Activated T-helper 1 cell treated with anti-CD3 and anti-CD28 coated beads, Interleukin-2, amount 50 U/mL, for 16 hours (primary cell): ENCODE measurements around the gene IFNG.
"Not testable (repeated sequence)": the region's sequence is repeated elsewhere in the genome, so short reads cannot be mapped to it uniquely, and the experiment has no call there.

Experiments used
- DNase-seq, 2 donors: peaks; one replicate each; pipeline ENCODE4 v3.0.0-alpha.2; 2020; ENCODE audit warnings: low read depth in 1 of 2, low spot score in 1 of 2

IFNG gene

DNA sequence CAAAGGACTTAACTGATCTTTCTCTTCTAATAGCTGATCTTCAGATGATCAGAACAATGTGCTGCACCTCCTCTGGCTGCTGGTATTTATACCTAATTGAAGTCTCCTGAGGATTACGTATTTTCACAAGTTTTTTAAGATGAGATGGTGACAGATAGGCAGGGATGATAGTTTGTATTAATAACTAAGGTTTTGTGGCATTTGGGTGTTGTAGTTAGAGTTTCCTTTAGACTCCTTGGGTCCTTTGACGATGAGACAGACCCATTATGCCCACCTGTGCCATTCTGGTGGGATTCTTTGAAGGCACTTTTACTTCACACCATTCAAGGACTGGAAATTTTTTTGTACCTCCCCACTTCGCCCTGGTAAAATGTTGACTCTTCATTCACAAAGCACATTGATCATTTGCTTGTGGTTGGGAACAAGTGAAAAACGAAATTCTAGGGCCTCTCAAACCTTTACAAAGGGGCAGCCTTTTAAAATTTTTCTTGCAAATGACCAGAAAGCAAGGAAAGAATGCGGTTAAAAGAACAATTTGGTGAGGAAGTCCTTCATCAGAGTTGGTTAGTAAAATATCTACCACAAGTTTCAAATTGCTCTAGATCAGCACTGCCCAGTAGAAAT is at the start of gene IFNG:
Gene IFNG, minus strand, starts transcription at position 60 of the 624 bp plus-strand sequence. CDS start 125 bp downstream, outside the sequence.
- DNase-seq = no peak

DNA sequence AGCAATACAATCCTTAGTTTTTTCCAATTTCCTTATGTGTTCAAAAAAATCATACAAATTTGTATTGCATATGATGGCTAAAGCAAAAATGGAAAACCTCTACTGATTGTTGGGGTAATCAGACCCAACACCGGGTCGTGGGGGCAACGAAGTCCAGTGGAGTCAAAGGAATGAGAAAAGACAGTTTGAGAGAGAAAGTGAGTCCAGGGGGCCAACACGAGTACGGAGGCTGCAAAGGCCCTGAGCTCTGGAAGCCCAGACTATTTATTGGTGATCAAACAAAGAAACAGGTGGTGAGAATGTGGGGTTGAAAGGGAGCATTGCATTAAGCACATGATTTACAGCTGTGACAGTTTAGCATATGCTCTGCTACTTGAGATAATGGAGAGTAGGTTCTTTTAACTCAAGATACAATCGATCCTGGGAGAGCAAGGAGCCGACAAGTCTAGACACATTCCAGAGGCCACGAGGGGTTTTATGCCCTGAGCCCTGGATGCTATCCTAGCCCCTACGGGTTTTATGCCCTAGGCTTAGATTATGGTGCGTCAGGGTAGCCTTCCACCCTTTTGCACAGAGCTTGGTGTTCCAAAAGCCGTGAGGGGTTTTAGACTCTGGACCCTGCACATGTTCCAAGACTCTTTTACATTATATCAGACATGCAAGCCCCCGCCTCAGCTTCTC is 49.6 kb upstream of the IFNG start:
- not testable (repeated sequence) for DNase-seq

DNA sequence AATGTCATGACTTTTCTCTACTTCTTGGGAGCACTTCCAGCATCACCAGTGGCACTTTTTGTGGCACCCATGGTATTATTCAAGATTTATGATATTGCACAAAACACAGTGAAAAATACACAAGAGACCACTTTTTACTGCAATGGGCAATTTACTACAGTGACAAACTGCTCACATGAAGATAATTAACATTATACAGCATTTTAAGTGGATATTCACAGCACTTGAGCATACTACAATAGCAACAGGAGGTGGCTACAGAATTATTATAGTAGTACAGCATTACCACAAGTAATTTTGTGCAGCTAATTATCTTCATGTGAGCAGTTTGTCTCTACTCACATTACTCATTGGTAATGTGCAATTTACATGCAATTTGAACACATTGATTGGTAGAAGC is 47.7 kb upstream of the IFNG start:
- no peak for DNase-seq

DNA sequence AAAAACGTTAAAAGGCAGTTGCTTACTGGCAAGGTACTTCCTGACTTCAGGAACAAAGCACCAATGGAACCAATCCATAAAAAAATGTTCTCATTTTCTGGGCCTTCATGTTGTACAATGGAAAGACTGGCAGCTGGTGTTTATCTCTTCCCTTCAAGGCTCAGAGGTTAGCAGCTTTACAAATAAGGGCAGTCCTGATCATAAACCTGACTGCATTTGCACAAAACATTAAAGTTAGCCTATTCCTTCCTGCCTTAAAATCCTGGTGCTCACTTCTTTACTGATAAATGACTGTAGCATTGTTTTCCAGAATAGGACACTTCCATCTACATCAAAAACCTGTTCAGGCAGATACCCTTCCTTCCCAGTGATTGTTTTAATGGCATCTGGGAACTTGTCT is 46.9 kb upstream of the IFNG start:
- no peak for DNase-seq

DNA sequence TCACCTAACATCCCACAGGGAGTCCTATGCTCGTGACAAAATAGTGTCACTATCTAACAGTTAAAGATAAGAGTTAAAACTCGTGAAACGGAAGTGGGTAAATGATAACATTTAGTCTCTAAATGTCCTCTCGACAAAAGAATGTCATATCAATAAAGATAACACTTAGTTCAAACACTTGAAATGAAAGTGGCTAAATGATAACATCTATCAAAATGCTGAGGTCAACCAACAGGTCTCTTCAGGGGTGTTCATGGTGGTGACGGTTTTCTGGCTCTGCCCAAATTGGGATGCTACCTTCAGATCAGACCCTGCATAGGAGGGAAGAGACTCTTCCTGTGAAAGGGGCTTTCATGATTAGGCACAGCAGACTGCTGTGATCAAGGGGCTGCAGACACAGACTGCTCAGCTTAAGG is 43.9 kb upstream of the IFNG start:
- no peak for DNase-seq

DNA sequence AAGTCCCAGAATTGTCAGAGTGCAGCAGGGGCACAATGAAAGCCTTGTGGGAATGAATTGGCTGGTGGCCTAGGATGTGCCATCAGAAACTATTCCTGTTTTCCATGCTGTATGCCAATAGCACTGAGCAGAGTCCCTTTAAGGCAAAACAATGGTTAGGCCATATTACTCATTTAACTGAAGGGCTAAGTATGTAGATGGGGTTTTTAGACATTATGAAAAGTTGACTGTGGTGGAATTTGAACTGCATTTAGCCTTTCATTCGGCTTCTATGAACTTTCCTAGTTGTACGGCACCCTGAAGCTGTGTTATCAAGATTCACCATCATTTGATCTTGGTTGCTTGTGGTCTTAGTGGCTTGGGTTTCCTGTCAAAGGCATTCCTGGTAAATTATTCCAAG is 41.3 kb upstream of the IFNG start:
- no peak for DNase-seq

DNA sequence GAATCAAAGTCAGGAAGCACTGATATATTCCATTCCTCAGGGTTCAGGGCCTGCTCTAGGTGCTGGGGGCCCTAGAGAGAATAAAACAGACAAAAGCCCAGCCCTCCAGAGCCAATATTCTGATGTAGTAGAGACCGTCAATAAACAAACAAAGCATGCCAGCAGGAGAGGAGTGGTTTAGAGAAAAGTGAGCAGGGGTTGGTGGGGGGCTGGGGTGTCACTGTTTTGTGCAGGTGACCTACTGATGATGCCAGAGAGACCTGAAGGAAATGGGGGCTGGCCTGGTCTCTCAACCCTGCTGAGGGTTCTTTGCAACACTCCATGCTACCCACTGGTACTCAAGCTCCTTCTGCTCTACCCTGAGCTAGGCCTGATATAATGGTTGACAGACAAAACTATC is 39.6 kb upstream of the IFNG start:
- no peak for DNase-seq

DNA sequence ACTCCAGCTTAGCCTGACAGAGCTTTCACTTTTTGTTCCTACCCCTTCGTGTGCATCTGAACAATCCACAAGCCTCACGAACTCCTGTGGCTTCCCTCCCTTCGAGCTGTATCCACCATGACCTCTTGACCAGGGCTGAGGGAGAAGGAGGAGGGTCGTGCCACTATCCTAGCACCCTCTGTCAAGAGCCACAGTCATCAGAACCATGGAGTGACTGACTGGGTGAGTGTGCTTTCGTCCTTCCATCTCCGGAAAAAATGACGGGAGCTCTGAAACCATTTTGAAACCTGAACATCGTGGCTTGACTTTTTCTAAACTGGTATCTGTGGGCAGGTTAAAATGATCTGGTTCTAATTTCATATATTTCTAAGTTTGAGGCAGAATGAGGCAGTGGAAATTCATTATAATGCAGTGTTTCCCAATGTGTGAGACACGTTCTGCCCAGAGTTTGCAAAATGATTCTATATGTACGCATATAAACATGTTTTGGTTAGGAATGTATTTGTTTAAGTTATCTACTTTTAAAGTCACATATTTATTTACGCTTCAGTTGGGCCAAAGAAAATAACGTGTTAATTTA is 39.1 kb upstream of the IFNG start:
- DNase-seq = no peak

DNA sequence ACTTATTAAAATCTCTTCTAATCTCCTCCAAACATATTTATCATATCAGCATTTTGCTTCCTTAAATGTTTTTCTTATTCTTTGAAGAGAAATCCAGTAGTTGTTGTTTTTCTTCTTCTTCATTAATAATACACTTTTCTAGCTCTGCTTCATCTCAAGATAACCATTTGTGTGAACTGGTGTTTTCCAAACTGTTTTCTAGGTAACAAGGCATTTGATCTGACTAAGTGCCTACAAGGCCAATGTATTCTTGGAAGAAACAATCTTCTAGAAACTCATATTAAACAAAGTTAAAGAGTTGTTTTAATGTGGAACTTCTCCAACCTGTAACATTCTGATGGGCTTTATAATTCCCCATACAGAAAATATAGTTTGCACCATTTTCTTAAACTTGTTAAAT is 30.8 kb upstream of the IFNG start:
- DNase-seq = no peak

DNA sequence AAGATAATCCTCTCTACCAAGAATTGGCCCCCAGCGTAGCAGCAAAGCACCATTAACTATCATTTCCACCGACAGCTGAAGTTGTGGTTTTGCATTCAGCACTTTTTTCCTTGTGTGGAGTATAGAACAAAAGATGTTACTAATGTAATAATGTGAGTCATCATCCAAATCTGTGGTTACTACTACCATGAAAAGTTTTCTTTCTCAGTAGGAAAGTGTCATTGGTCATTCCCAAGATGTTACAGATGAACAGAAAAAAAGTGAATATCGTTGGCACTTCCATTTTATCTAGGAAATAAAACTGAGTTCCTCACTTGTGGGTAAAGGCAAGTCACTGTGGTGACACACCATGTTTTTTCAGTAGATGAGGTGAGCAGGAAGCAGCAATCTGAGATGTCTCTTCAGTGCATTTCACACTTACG is 30.3 kb upstream of the IFNG start:
- DNase-seq = no peak

DNA sequence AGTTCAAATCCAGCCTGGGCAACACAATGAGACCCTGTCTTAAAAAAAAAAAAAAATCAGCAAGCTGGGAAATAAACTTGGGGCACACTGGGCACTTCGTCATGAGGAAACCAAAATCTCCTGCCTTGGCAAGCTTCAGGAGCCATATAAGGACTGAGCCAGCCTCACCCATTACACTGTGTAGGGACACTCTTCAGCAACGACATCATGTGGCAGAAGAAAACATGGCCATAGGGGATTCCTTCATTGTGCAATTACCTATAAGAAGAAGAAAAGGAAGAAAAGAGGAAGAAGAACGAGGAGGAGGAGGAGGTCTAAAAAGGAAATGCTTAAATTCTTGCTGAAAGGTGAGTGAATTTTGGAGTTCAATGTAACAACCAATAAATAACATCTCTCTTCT is 26.1 kb upstream of the IFNG start:
- no peak for DNase-seq

DNA sequence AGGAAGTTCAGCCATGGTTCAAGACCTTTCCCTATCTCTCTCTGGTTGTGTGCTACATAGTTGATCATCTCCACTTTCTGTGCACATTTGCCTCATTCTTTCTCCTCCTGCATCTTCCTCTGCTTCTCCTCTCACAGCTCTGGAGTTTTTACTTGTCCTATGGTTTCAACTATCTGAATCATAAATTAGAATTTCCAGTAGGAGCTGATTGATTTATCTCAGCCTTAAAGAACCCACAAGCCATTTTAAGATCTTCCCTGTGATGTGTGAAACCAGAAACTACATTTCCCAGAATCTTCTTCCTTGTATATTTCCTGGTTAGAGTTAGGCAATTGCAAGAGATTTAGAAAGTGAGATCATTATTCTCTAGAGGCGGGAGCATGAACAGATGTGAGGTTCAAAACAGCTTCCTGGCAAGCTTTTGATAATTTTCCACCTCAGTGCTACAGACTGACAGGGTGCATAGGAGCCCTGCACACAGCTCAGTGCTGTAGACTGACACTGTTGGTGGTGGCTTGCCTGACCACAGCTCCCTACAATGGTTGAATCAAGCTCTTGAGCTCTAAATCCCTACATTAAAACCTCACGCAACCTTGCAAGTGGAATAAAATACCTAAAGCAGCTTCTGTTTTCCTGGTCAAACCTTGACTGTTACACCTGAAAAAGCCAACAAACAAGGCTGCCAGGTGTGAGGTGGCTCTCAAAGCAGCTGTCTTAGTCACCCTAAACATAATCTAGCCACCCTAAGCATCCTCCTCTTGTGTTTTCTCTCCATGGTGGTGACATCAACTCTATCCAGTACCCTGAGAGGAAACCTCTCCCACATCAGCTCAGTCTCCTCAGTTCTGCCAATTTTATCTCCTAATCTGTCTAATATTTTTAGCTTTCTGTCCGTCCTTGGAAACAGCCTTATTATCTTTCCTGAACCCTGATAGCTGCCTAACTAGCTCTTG is 21.5 kb upstream of the IFNG start:
- DNase-seq = no peak

DNA sequence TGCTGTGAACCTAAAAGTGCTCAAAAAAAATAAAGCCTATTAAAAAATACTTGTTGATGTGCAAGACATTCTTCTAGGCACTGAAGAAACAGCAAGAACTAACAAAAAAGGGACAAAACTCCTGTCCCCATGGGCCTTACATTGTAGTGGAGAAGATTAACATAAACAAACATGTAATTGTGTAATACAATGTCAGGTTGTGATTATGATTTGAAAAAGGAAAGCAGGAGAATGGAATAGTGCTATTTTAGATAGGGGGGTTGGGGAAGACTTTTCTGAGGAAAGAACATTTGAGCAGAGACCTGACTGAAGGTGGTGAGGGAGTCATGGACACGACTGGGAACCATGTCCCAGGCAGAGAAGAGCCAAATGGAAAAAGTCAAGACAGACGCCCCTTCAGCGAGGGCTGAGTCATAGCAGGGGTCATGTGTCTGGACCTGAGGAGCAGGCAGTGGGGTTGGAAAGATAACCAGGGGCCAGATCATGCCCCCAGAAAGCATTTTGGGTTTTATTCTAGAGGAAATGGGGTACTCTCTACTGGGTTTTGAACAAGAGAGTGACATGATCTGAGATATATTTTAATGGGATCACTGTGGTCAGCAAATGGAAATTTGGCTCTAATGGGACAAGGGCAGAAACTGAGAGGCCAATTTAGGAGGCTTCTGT is 19.4 kb upstream of the IFNG start:
- DNase-seq = no peak

DNA sequence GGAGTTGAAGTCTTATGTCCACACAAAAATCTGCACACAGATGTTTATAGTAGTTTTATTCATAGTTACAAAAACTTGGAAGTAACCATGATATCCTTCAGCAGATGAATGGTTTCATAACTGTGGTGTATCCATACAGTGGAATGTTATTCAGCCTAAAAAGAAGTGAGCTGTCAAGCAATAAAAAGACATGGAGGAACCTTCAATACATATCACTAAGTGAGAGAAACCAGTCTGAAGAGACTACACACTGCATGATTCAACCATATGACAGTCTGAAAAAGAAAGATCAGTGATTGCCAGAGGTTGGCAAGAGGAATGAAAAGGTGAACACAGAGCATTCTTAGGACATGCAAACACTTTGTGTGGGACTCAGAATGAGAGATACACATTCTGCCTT is 18.6 kb upstream of the IFNG start:
- no peak for DNase-seq

DNA sequence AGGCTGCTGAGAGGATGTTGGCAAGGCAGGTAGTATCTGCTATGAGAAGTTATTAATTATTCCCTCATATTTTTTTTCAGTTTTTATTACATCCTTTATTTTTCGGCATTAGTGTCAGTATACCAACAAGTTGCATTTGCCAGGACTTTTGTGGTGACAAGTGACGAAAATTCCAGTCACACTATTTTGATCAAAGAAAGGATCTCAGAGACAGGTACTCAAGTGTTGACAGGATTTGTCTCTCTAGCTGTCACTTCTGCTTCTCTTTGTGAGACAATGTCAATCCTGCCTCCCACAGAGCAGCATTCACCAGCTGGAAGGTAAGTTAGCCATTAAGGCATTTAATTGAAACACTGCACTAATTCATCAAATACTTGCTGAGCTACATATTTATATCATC is 18.0 kb upstream of the IFNG start:
- DNase-seq = no peak

DNA sequence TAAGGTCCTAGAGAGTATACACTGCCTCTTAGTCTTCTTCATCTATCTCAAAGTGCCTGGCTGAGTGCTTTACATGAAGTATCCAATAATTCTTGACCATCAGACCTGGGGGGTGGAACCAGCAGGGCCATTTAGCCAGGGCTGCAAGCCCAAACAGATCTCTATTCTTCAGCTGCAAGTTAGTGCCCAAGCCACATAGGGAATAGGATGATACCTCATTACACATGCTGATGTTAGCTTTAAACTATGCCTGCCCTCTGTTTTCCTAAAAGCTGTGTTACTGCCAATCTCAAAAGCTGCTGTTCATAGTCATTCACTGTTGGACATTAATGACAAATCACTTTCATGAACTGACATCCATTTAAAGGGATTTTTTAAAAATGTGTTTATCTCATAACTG is 16.7 kb upstream of the IFNG start:
- no peak for DNase-seq

DNA sequence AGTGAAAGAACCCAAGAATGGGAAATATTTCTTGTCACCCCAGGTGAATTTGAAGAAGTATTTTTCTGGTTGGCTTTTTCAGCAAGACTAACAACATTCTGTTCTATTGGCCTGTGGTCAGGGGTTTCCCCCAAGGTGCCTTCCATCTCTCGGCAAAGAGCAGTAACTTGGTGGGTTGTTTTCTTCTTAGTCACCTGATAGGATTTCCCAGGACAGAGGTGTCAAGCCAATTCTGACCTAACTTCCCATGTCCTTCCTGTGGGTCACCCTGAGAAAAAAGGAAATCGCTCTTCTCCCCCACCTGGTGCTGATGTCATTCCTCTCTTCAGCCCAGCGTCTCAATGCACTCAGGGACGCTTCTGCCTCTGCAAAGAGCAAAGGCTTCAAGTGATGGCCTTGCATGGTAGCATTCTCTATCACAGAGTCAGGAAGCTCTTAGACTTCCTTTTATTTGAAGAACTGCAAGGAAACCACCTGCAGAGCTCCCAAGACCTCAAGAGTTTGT is 16.1 kb upstream of the IFNG start:
- DNase-seq = peak; percentile 20 to 47

DNA sequence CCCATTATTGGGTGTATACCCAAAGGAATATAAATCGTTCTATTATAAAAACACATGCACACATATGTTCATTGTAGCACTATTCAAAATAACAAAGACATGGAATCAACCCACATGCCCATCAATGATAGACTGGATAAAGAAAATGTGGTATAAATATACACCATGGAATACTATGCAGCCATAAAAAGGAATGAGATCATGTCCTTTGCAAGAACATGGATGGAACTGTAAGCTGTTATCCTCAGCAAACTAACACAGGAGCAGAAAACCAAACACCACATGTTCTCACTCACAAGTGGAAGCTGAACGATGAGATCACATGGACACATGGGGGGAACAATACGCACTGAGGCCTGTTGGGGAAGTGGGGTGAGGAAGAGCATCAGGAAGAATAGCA is 15.2 kb upstream of the IFNG start:
- DNase-seq = not testable (repeated sequence)

DNA sequence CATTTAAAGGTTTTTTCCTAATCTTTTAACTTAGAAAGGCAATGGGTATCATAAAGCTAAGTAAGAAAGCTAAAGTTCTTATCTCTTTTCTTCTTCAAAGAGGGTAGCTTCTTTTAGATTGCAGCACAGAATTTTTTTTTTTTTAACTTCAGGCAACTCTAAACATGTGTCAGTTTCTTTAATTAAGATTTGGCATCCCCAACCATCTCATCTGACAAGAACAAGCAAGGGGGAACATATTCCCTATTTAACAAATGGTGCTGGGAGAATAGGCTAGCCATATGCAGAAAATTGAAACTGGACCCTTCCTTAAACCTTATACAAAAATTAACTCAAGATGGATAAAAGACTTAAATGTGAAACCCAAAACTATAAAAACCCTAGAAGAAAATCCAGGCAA is 14.3 kb upstream of the IFNG start:
- DNase-seq = no peak

DNA sequence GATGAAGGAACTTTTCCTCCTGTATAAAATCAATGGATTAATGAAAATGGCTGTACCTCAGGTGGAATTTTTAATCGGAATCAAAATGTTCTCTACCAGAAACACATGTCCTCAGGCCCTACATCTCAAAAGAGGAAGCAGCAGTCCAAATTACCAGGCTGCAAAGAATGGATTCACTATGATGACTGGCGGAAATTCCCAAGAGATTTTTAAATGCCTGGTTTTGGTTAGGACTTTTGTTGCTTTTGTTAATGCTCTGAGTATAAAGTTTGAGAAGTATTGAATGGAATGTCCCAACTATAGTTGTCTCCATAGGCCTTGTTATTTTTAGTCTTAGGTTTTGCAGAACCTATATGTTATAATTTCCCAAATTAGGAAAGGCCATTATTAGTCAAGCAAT is 11.2 kb upstream of the IFNG start:
- no peak for DNase-seq
